GM19455 (cell line): ENCODE results near the gene XAGE3.
"Not testable (repeated sequence)": the region's sequence is repeated elsewhere in the genome, so short reads cannot be mapped to it uniquely, and the experiment has no call there.

Experiments used
- ATAC-seq: cut with Tn5 transposase; IDR thresholded peaks from one replicate; pipeline ENCODE4 v1.9.1; 2021; ENCODE audit not compliant: unreplicated experiment

Gene XAGE3

DNA sequence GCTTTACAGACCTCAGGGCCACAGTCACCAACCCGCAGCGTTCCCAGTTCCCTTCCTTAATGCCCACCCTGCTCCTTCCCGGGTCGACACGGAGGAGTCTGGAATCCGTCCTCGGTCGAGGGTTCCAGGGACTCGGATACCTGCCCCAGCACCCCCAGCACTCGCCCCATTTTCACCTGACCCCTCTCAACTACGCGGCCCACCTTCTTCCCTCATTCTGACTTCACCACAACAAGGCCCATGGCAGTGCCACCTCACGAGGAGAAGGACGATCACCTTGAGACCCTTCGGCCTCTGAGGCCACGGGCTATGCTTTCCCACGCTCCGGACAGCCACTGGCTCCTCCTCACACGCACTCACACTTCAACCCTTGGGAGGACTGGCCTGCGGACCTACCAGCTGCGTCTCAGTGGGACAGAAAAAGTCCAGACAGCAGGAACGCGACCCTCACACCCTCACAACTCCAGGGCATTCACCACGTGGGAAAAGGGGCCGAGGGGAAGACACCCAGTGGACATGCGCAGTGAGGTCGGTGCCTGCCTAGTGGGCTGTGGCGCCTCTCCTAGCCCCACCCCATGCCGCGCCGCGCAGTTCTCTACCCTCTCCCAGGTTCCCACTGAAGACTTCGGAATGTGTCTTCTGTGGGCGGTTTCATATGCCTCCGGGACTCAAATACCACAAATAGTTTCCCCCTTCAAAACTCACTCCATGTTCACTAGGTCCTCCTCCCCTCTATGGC is at the start of gene XAGE3:
XAGE3 (minus strand) TSS at position 474 of the 739 bp plus-strand sequence. CDS start 950 bp downstream, outside the sequence.
- ATAC-seq = no peak

- ATAC-seq = not testable (repeated sequence)
Measured at GRCh38 chrX:52914704-52915103, 46.8 kb upstream of the XAGE3 start.

GRCh38 chrX:52913681-52914080 is 45.8 kb upstream of the XAGE3 start:
- not testable (repeated sequence) for ATAC-seq

GRCh38 chrX:52909313-52909969 is 41.6 kb upstream of the XAGE3 start:
- ATAC-seq = not testable (repeated sequence)

GRCh38 chrX:52907900-52908299 is 40.0 kb upstream of the XAGE3 start:
- not testable (repeated sequence) for ATAC-seq

DNA sequence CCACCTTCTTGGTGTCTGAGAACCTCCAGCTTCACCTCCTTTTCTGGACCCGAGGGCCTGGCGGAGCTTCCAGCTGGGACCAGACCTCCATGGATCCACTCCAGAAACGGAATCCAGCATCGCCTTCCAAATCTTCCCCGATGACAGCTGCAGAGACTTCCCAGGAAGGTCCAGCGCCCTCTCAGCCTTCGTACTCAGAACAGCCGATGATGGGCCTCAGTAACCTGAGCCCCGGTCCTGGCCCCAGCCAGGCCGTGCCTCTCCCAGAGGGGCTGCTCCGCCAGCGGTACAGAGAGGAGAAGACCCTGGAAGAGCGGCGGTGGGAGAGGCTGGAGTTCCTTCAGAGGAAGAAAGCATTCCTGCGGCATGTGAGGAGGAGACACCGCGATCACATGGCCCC is 39.3 kb upstream of the XAGE3 start:
- ATAC-seq = not testable (repeated sequence)

GRCh38 chrX:52906072-52906471 is 38.2 kb upstream of the XAGE3 start:
- not testable (repeated sequence) for ATAC-seq

GRCh38 chrX:52905531-52905930 is 37.6 kb upstream of the XAGE3 start:
- not testable (repeated sequence) for ATAC-seq

DNA sequence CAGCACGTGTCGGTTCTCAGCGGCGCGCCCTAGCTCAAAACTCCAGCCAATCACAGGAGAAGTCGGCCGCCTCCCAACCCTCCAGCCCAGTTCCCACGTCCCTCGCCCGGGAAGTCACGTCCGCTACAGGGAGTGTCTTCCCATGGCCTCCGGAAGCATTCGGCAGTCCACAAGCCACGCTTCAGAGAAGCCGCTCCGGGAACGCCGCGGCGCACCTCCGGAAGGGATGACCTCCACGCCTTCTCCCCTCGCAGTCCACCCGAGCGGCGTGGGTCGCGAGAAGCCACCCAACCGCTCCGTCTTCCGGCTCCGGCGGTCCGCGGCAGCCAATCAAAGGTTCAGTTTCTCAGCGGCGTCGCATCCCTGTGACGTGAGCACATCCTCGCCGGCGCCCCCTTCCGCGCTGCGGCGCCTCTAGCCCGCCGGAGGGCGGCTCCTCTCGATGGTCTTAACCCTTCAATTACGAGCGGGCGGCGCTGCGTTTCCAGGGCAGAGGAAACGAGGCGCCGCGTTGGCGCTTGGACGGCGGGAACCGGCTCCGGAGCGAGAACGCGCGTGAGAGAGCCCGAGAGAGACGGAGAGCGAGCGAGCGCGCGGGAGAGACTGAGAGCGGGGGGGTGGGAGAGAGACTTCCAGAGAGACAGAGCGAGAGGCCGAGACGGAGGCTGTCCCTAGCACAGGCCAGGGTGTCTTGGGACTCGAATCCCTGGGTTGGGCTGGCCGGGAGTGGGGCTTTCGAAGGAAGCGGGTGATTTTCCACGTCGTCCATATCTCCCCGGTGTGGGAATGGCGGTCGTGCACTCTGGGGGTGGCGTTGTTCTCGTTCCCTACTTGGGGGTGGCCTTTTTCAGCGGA is 29.2 kb upstream of the XAGE3 start, which contains the start of gene FAM156B:
FAM156B (plus strand) TSS at position 476 of the 855 bp plus-strand sequence. CDS start 9,896 bp downstream, outside the sequence.
- ATAC-seq = peak; percentile 84

GRCh38 chrX:52896438-52896837 is 28.6 kb upstream of the XAGE3 start:
- ATAC-seq = peak; percentile 21

DNA sequence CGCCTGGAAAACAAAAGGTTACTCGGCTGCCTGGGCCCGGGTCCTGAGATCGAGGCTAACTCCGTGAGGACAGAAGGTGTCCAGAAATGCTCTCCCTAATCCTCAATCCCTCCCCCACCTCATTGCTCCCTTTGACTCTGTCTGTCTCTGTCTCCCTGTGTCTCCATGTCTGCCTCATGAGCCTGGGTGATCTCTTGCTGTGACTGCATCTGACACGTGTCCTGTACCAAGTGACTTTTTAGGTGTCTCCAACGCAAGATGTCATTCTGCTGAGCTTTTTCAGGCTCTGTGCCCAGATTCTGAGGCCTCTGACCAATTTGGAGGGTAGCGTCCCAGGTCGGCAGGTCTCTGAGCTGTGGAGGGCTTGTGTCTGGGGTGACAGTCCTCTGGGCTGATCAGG is 20.2 kb upstream of the XAGE3 start:
- ATAC-seq = not testable (repeated sequence)

DNA sequence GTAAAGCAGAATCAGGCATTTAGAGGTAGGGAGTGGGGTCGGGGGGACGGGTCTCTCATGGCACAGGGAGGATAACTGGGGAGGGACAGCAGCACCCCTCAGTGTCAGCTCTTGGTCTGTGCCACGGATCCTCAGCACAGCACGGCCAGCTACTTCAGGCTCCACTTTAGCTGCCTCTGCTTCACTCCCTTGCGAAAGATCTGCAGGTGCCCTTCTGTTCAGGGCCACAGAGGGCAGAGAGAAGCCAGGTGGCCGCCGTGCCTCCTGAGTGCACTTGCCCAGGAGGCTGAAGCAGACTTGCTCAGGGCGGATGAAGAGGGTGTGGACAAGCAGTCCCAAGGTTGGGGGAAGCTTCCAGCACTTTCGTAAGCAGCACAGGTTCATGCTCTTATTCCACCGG is 19.6 kb upstream of the XAGE3 start:
- not testable (repeated sequence) for ATAC-seq

GRCh38 chrX:52876386-52876785 is 8.5 kb upstream of the XAGE3 start:
- ATAC-seq = not testable (repeated sequence)

GRCh38 chrX:52875436-52875835 is 7.6 kb upstream of the XAGE3 start:
- not testable (repeated sequence) for ATAC-seq

DNA sequence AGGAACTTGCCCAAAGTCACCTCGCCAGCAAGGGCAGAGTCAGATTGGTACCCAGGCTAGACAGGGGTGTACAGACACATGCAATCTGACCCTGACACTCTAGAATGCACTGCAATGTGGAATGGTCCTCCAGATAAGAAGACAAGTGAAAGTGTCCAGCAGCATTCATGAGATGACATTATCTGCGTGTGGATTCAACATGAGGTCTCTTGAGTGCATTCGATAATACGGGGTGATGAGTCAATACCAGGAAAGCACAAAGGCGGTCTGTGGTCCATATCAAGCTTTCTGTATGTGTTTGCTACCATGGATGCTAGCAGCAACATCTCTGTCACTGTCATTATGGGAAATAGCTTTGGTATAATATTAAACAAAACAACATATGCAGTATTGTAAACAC is 6.8 kb upstream of the XAGE3 start:
- ATAC-seq = no peak

DNA sequence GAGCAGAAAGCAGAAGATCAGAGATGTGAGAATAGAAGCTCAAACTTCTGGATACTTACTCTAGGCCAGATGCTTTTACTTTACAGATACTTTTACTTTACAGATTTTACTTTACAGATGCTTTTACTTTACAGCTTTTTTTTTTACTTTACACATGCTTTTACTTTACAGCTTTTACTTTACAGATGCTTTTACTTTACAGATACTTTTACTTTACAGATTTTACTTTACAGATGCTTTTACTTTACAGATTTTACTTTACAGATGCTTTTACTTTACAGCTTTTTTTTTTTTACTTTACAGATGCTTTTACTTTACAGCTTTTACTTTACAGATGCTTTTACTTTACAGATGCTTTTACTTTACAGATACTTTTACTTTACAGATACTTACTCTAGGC is 5.9 kb upstream of the XAGE3 start:
- ATAC-seq = not testable (repeated sequence)

- no peak for ATAC-seq
Measured at GRCh38 chrX:52870046-52870445, 2.2 kb upstream of the XAGE3 start.

DNA sequence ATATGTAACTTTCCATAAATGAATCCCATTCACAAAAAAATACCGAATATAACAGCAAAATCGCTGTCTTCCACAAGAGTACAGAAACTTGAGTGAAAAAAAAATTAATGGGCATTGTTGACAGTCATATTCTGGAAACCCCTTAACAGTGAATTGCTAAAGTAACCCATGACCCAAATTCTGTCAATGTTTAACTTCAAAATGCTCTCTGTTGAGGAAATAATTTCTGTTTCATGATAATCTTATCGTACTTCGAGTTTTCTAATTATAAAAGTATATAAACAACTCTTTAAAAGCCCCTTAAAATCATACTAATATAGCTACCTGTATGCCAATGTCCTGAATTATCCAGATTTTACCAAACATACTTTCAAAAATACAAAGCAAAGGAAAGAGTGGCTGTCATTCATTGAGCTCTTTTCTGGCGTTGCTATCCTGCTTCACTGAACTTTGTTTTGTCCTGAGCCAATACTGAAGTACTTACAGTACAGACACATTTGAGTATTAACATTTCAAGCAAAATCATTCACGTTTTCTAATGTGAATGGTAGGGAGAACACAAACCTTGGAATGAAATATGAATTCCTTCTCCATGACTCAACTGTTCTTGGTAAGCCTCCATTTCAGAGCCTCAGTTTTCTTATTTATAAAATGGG is 2.4 kb downstream of the XAGE3 start:
- ATAC-seq = no peak

DNA sequence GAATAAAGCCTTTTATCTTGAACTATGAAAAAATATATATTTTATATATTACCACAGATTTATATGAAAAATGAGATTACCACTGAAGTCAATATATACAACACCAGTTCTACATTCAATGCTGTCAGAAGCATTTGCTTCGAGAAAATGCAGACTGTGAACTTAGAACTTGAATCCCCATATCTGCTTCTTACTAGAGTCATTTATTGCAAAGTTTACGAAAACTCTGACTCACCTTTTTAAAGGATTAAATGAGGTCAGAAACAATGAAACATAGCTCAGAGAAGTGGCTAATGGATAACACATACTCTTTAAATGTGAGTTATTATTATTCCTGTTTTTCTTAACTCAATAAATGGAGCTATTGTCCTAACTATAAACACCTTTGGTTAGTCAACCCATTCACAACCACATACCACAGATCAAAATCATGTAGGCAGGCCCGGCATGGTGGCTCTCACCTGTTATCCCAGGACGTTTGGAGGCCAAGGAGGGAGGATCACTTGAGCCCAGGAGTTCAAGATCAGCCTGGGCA is 10.8 kb downstream of the XAGE3 start:
- ATAC-seq = not testable (repeated sequence)

- no peak for ATAC-seq
Measured at GRCh38 chrX:52852110-52852860, 15.6 kb downstream of the XAGE3 start.
